Common myeloid progenitor, CD34-positive (primary cell): ENCODE measurements around the gene ZXDC.

Experiments used
- CTCF ChIA-PET: fragments of 350-600 bp; sonication (Branson Sonifier 250); formaldehyde crosslinking; loops from one replicate; lab custom pipeline; 2021; ENCODE audit warnings: antibody characterized with exemption; lab: Charles Lee
- POLR2A ChIA-PET: fragments of 350-600 bp; sonication (Branson Sonifier 250); formaldehyde crosslinking; loops from one replicate; lab custom pipeline; 2021; ENCODE audit warnings: antibody characterized with exemption; lab: Charles Lee
- DNase-seq, 3 donors: peaks; one replicate each; pipeline versions ENCODE4 v3.0.0 to v3.0.0-alpha.2; 2013
- H3K27ac ChIP-seq, 2 experiments: 1 replicate in 1 of 2; 2 replicates in 1 of 2; pipeline ENCODE4 v1.7.0; 2013; ENCODE audit warnings: inconsistent platforms in 2 of 2, low read length in 2 of 2, mild to moderate bottlenecking in 2 of 2, low read depth in 1 of 2, moderate library complexity in 1 of 2; ENCODE audit not compliant: severe bottlenecking in 2 of 2, insufficient read depth in 1 of 2, poor library complexity in 1 of 2
- H3K27me3 ChIP-seq, 5 experiments: replicated peaks in 2 of 5; 1 replicate in 3 of 5; 2 replicates in 2 of 5; pipeline versions ENCODE4 v1.6.1 to v1.7.0; 2013; ENCODE audit warnings: low read length in 4 of 5, mild to moderate bottlenecking in 2 of 5, moderate library complexity in 2 of 5, inconsistent platforms in 1 of 5; ENCODE audit not compliant: insufficient read depth in 5 of 5, control insufficient read depth in 4 of 5
- H3K36me3 ChIP-seq, 4 experiments: 1 replicate in 2 of 4; 2 replicates in 2 of 4; pipeline versions ENCODE4 v1.6.1 to v1.7.0; 2013; ENCODE audit warnings: low read length in 3 of 4, control low read depth in 1 of 4, mild to moderate bottlenecking in 1 of 4; ENCODE audit not compliant: control insufficient read depth in 4 of 4, insufficient read depth in 4 of 4
- H3K4me1 ChIP-seq, 4 experiments: 1 replicate in 3 of 4; 2 replicates in 1 of 4; pipeline versions ENCODE4 v1.6.1 to v1.7.1; 2013; ENCODE audit warnings: low read length in 3 of 4, mild to moderate bottlenecking in 3 of 4, control low read depth in 1 of 4, inconsistent platforms in 1 of 4, moderate library complexity in 1 of 4; ENCODE audit not compliant: control insufficient read depth in 4 of 4, insufficient read depth in 4 of 4; ENCODE audit errors: control extremely low read depth in 1 of 4
- H3K4me3 ChIP-seq, 7 experiments: 1 replicate in 4 of 7; 2 replicates in 3 of 7; pipeline versions ENCODE4 v1.5.1 to v1.7.0; 2013; ENCODE audit warnings: mild to moderate bottlenecking in 7 of 7, low read length in 6 of 7, moderate library complexity in 6 of 7, inconsistent platforms in 2 of 7, low read depth in 2 of 7, control low read depth in 1 of 7; ENCODE audit not compliant: insufficient read depth in 4 of 7, control insufficient read depth in 1 of 7; ENCODE audit errors: extremely low read depth in 1 of 7
- H3K9me3 ChIP-seq, 5 experiments: 1 replicate in 4 of 5; 2 replicates in 1 of 5; pipeline versions ENCODE4 v1.6.1 to v1.7.1; 2013; ENCODE audit warnings: low read length in 4 of 5, mild to moderate bottlenecking in 2 of 5, inconsistent platforms in 1 of 5, low read depth in 1 of 5, moderate library complexity in 1 of 5; ENCODE audit not compliant: control insufficient read depth in 4 of 5, insufficient read depth in 2 of 5; ENCODE audit errors: control extremely low read depth in 1 of 5
- WGBS: methylation state at CpG from one replicate; pipeline ENCODE4 v1.1.5; 2013; ENCODE audit not compliant: insufficient coverage; 5-methylcytosine and 5-hydroxymethylcytosine counted together

Gene ZXDC

DNA sequence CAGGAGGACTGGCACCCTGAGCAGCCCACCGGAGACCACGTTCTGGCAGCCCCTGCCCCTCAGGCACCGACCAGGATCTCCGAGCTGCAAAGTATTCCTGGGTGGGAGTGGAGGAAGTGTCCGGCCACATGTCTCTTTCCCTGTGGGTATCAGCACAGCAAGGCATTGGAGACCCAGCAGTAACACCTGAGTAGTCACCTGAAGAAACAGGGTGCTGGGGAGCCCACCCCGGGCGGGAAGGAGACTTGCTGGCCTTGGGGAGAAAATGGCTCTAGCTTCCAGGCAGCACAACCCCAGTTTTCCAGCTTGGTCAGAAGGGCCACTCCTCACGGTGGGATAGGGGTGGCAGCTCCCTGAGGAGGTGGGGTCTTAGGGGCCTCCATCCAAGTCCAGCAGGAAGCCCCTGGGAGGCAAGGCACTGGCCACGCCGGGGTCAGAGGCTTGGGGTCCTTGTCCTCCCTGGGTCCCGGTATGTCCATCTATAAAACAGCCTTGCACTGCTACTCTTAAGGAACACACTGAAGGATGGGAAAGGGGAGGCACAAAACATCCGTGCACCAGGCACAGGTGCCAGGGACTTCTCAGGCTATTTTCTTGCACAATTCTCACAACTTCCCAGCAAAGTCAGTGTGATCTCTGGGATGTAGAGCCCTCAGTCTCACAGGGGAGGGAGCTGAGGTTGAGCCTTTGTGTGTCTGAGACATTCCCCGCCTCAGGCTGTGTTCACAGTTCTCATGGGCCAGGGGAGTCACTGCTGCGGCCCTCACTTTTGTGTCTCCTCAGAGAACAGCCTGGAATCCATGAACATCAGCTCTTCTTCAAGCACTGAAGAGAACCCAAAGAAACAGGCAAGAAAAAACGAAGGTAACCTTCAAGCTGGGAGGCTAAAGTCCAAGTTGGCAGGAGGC, 69.0 kb downstream of the ZXDC start:
- WGBS = 93% methylated on average over 8 of the region's 15 CpGs
- DNase-seq = no peak
- POLR2A ChIA-PET = no interaction called here
- H3K4me3 ChIP-seq = no peak overlapping the region
- no peaks in the 10 kb centered on the region for H3K36me3 ChIP-seq
- no peaks in the 10 kb centered on the region for H3K4me1 ChIP-seq
- H3K27me3 ChIP-seq = peaks cover 0 to 26% (median 4%) of the 10 kb centered on the region in 5 experiments
- no peak overlapping the region for H3K27ac ChIP-seq
- CTCF ChIA-PET = interaction anchor here (0.7 kb wide), 1 partner anchor 10 kb away, joined by 3 read pairs; no protein-coding TSS in a partner anchor
- H3K9me3 ChIP-seq = peaks cover 0 to 4% (median 0%) of the 10 kb centered on the region in 5 experiments

DNA sequence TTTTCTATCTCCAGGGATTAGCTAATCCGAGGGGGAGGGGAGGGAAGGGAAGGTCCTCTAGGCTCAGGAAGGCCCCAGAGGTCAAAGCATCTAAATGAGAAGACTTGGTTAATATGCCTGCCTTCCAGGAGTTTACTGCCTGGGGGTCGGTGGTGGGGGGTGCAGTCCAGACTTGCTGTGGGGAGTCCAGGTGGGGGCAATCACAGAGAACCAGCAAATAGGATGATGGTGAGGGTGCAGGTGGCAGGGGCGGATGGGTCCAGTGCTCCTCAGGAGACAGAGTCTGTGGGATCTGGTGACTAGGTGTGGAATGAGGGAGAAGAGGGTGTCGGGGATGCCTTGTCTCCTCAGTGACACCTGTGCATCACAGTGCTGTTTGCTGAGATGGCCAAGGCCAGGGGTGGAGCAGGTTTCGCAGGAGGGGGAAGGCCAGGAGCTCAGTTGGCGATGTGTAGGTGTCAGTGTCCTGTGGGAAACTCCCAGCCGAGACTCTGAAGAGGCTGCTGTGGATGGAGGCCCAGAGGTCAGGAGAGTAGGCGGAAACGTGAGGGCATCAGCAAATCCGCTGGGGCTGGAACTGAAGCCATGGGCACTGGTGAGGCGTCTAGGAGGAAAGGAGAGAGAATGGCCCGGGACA, 72.9 kb downstream of the ZXDC start:
- 91% methylated on average over 12 of the region's 12 CpGs for WGBS

DNA sequence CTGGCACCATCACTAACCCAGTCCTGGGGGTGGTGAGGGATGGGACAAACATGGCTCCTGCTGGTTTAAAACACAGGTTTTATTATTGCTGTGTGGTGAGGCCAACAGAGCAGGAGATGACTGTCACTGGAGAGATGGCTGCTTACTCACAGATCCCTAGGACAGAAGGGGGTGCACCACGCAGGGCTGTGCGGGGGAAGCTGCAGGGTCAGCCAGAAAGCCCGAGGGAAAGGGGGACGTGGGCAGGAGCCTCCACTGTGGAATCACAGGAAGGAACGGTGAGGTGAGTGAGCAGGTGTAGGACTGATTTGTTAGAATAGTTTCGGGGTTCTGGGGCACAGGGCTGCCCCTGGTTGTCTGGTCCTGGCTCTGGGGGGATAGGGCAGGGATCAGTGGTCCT, 73.5 kb downstream of the ZXDC start:
- Histone ChIP-seq H3K4me3 (no peak overlapping the region), H3K36me3 (no peaks in the 10 kb centered on the region), H3K27me3 (peaks cover 0 to 13% (median 0%) of the 10 kb centered on the region in 5 experiments), H3K4me1 (peaks cover 0 to 6% (median 0%) of the 10 kb centered on the region in 4 experiments), H3K9me3 (peaks cover 0 to 13% (median 8%) of the 10 kb centered on the region in 5 experiments), H3K27ac (no peak overlapping the region)
- POLR2A ChIA-PET = no interaction called here
- WGBS = 94% methylated on average over 6 of the region's 6 CpGs
- no peak for DNase-seq
- CTCF ChIA-PET = interaction anchor here (0.7 kb wide), 1 partner anchor 268 kb away, joined by 3 read pairs; no protein-coding TSS in a partner anchor

More for the DNA sequence above, 72.9 kb downstream of the ZXDC start:
- POLR2A ChIA-PET = no interaction called here
- H3K27ac ChIP-seq = no peak overlapping the region
- H3K36me3 ChIP-seq = no peaks in the 10 kb centered on the region
- no peak overlapping the region for H3K4me3 ChIP-seq
- DNase-seq = no peak
- H3K27me3 ChIP-seq = peaks cover 0 to 19% (median 2%) of the 10 kb centered on the region in 5 experiments
- peaks cover 0 to 13% (median 9%) of the 10 kb centered on the region in 5 experiments for H3K9me3 ChIP-seq
- peaks cover 0 to 6% (median 0%) of the 10 kb centered on the region in 4 experiments for H3K4me1 ChIP-seq
- CTCF ChIA-PET = interaction anchor here (0.7 kb wide), 1 partner anchor 269 kb away, joined by 3 read pairs; no protein-coding TSS in a partner anchor

DNA sequence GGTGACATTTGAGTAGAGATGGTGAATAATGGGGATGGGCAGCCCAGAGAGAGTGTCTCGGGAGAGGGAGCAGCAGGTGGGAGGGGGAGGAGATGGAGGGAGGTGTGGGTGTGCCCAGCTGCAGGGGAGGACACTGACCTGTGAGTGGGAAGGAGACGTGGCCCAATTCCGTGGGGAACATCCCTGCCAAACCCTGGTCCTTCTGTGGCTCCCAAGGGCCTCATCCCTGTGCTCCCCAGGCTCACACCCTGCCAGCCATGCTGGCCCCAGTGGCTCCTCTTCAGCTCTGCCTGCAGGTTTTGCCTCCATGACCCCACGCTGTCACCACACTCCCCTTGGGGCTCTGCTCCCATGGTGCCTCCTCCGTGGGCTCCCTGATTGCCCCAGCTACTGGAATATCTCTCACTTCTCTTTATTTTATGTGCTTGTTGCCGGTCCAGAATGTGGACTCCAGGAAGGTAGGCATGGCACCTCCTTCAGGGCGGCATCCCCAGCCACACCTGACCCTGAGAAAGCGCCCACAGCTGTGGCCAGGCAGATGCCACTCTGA, 74.0 kb downstream of the ZXDC start:
- Histone ChIP-seq H3K9me3 (peaks cover 0 to 13% (median 7%) of the 10 kb centered on the region in 5 experiments), H3K4me1 (peaks cover 0 to 6% (median 0%) of the 10 kb centered on the region in 4 experiments), H3K4me3 (no peak overlapping the region), H3K27me3 (peaks cover 0 to 11% (median 0%) of the 10 kb centered on the region in 5 experiments), H3K27ac (no peak overlapping the region), H3K36me3 (no peaks in the 10 kb centered on the region)
- CTCF ChIA-PET = no interaction called here
- DNase-seq = no peak
- POLR2A ChIA-PET = no interaction called here
- WGBS = 89% methylated on average over 7 of the region's 8 CpGs

DNA sequence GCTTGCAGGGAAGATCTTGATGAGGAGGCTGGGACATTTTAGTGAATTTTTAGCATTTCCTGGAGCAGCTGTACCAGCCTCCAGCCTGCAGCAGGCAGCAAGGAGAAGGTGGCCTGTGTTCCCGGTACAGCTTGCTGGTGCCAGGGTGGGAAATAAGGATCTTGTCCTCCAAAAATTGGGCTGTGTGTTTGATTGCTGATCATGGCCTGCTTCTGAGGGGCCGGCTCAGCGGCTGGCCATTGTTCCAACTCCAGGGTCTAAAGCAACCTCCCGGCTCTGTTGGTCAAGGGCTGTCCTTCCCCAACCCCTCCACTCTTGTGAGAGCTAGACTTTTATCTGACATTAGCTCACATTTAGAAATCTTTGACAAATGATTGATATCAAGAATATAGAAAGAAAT, 75.9 kb downstream of the ZXDC start:
- no peak for DNase-seq
- Histone ChIP-seq H3K27ac (no peak overlapping the region), H3K36me3 (no peaks in the 10 kb centered on the region), H3K9me3 (peaks cover 0 to 13% (median 7%) of the 10 kb centered on the region in 5 experiments), H3K4me1 (peaks cover 0 to 6% (median 1%) of the 10 kb centered on the region in 4 experiments), H3K27me3 (peaks cover 0 to 26% (median 17%) of the 10 kb centered on the region in 5 experiments), H3K4me3 (no peak overlapping the region)
- ChIA-PET POLR2A (no interaction called here), CTCF (no interaction called here)
- 93% methylated on average over 3 of the region's 4 CpGs for WGBS

DNA sequence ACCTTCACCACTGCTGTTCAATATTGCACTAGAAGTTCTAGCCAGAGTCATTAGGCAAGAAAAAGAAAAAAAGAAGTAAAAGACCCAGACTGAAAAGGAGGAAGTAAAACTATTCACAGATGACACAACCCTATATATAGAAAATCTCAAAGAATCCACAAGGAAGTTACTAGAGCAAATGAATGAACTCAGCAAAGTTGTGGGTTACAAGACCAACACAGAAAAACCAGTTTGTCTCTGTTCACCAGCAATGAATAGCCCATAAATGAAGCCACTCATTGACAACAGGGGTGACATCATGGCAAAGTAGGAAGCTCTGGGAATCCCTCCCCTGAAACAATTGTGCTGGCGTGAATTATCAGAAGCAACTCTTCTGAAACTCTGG, 76.3 kb downstream of the ZXDC start:
- 83% methylated on average over 1 of the region's 1 CpG for WGBS
- H3K27me3 ChIP-seq = peaks cover 0 to 30% (median 19%) of the 10 kb centered on the region in 5 experiments
- ChIA-PET CTCF (no interaction called here), POLR2A (no interaction called here)
- no peak overlapping the region for H3K4me3 ChIP-seq
- H3K27ac ChIP-seq = no peak overlapping the region
- H3K4me1 ChIP-seq = peaks cover 0 to 6% (median 4%) of the 10 kb centered on the region in 4 experiments
- no peaks in the 10 kb centered on the region for H3K36me3 ChIP-seq
- DNase-seq = no peak
- peaks cover 0 to 13% (median 7%) of the 10 kb centered on the region in 5 experiments for H3K9me3 ChIP-seq
